Heart left ventricle (tissue), 13 donors: Measurements from ENCODE around the gene KIAA1217.

ENCODE experiments used
- POLR2A ChIP-seq, 2 donors: fragments of 450-650 bp; IDR thresholded peaks; one replicate each; pipeline ENCODE4 v1.6.1; 2017; ENCODE audit warnings: antibody characterized with exemption in 2 of 2, mild to moderate bottlenecking in 2 of 2, moderate library complexity in 2 of 2
- TF ChIP-seq, protein P1 (sequence below), 12 donors: fragments of 200-600 bp; sonication (generic) in 4 of 12; IDR thresholded peaks; one replicate each; pipeline versions ENCODE4 v1.5.0 to v1.8.0; 2018 to 2022; ENCODE audit warnings: antibody characterized with exemption in 12 of 12, mild to moderate bottlenecking in 5 of 12
- donor health status: ischemic (EF 13 %, LVEDD 7.1; RV severe dilation, severe dysfunction).
- donor health status: DM: no; HTN: yes; CAD: no.
- donor health status: DM: no; HTN: no; CAD: no.
- donor health status: ischemic (EF 25% LVEDD 6.9; RV normal size, moderate dysfunction).
- donor health status: ischemic (EF 25% LVEDD 5.7; RV mildly dilated, moderate dysfunction).
- donor health status: ischemic (EF 35%, LVEDD 5.7; RV mildly dilated, moderate dysfunction).
- donor health status: nonischemic (EF 11% LVEDD 7.7; RV severe dilation, severe dysfunction).
- donor health status: DM: yes; HTN: yes; CAD: no.
- donor health status: PGD.
- donor health status: ischemic (EF 29% LVEDD 5.4; RV normal size, mild dysfunction).
- donor health status: nonischemic (EF 23%, LVEDD 6.1; RV moderate dilation, normal function).

- TF ChIP-seq, protein P1, sequence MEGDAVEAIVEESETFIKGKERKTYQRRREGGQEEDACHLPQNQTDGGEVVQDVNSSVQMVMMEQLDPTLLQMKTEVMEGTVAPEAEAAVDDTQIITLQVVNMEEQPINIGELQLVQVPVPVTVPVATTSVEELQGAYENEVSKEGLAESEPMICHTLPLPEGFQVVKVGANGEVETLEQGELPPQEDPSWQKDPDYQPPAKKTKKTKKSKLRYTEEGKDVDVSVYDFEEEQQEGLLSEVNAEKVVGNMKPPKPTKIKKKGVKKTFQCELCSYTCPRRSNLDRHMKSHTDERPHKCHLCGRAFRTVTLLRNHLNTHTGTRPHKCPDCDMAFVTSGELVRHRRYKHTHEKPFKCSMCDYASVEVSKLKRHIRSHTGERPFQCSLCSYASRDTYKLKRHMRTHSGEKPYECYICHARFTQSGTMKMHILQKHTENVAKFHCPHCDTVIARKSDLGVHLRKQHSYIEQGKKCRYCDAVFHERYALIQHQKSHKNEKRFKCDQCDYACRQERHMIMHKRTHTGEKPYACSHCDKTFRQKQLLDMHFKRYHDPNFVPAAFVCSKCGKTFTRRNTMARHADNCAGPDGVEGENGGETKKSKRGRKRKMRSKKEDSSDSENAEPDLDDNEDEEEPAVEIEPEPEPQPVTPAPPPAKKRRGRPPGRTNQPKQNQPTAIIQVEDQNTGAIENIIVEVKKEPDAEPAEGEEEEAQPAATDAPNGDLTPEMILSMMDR (IDR thresholded peaks at IDR 0.05): no peak
- TF ChIP-seq POLR2A (IDR thresholded peaks at IDR 0.05): no peak
Observed at GRCh38 chr10:24416248-24416647, 207.3 kb downstream of the KIAA1217 start.
